Vagina (tissue), 2 donors: ENCODE measurements around the gene UHRF2.

Experiments used
- POLR2A ChIP-seq, 2 donors: fragments of 450-650 bp; IDR thresholded peaks; one replicate each; pipeline ENCODE4 v1.6.1; 2017; ENCODE audit warnings: antibody characterized with exemption in 2 of 2, mild to moderate bottlenecking in 2 of 2, moderate library complexity in 2 of 2
- POLR2AphosphoS5 ChIP-seq, 2 donors: sonication (generic); formaldehyde crosslinking; IDR thresholded peaks; one replicate each; pipeline ENCODE4 v1.9.0; 2017; ENCODE audit warnings: antibody characterized with exemption in 2 of 2, mild to moderate bottlenecking in 2 of 2, low read depth in 1 of 2; ENCODE audit not compliant: insufficient read depth in 1 of 2
- TF ChIP-seq, protein P1 (sequence below), 3 experiments: fragments of 450-650 bp in 2 of 3; fragments of 200-600 bp in 1 of 3; sonication (generic) in 1 of 3; IDR thresholded peaks; one replicate each; pipeline ENCODE4 v1.5.1; 2017 to 2019; ENCODE audit warnings: antibody characterized with exemption in 3 of 3, mild to moderate bottlenecking in 2 of 3, moderate library complexity in 2 of 3

DNA sequence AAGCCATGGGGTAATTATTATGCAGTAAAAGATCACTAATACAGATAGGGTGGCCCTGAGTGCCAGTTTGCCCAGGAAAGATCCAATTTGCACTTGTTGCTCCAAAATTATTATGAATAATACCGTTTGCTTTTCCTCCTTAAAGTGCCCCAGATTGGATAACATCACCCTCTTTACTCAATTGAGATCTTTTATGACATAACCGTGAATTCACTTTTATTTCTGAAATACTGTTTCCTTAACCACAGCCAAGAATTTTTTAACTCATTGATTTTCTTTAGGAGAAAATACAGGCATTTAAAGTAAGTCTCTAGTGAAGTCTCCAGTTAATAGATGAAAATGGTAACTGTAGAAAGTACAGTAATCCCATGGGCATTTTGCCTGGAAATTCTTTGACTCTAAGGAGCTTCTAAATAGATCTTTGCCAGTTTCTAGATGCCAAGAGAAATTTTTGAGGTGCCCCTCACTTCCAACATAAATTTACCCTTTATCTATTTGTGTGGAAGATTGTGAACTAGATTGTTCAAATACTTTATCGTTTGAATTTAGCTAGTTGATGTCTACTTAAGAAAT, 99.2 kb downstream of the UHRF2 start:
- TF ChIP-seq, protein P1, sequence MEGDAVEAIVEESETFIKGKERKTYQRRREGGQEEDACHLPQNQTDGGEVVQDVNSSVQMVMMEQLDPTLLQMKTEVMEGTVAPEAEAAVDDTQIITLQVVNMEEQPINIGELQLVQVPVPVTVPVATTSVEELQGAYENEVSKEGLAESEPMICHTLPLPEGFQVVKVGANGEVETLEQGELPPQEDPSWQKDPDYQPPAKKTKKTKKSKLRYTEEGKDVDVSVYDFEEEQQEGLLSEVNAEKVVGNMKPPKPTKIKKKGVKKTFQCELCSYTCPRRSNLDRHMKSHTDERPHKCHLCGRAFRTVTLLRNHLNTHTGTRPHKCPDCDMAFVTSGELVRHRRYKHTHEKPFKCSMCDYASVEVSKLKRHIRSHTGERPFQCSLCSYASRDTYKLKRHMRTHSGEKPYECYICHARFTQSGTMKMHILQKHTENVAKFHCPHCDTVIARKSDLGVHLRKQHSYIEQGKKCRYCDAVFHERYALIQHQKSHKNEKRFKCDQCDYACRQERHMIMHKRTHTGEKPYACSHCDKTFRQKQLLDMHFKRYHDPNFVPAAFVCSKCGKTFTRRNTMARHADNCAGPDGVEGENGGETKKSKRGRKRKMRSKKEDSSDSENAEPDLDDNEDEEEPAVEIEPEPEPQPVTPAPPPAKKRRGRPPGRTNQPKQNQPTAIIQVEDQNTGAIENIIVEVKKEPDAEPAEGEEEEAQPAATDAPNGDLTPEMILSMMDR (IDR thresholded peaks at IDR 0.05), result no peak
- TF ChIP-seq POLR2A (IDR thresholded peaks at IDR 0.05) (no peak), POLR2AphosphoS5 (IDR thresholded peaks at IDR 0.05; ENCODE audit: insufficient read depth in 1 of 2, low read depth in 1 of 2) (no peak)
